Measurements from ENCODE around the gene ZNF814. TPM values are rescaled to one million over a fixed set of nuclear protein-coding genes. Genes with fewer than 3 reads are reported as not detected.
"Not testable (repeated sequence)": the region's sequence is repeated elsewhere in the genome, so short reads cannot be mapped to it uniquely, and the experiment has no call there.

Gene ZNF814
- polyA plus RNA-seq, 6 donors from 2014 or later = 27.7 to 41.6 (median 34.5) TPM

DNA sequence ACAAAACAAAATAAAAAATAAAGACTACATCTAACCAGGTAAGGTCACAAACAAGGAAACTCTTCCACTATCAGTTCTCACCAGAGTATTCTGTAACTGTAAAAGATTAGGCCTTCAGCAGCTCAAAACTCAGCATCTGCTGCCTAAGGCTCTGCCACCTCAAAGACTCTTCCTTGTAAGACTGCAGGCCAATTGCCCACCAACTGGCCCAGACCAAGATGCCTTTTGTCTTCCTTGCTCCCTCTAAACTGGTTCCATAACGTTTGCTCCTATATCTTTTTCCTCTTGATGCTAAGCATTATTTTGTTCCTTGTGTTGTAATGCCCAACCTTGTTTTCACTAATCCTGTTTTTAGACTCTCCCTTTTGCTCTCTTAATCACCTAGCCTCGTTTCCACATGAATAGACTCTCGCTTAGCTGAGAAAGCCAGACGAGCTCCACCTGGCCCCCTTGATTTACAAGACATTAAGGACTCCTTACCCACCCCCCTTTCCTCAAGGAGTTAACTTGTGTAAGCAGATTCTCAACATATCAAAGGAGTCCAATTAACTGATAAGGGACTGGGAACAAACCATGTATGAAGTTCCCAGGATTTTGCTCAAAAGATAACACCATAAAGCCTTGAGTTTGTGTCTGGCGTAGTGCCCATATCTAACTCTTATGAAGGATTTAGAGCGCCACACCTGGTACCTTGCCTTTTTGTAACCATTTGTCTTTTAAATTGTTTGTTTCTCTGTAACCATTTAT, 1.5 kb downstream of the ZNF814 start:
- Mint-ChIP-seq H3K4me3 (peak overlapping the region; percentile 90 to 99 (median 96)), H3K27ac (peak overlapping the region in 4 of 6 donors; percentile 12 to 97 (median 94)), H3K9me3 (peaks cover 0 to 9% (median 0%) of the 10 kb centered on the region in 7 donors), H3K27me3 (no peaks in the 10 kb centered on the region), H3K36me3 (peaks cover 11 to 17% of the 10 kb centered on the region in 2 donors), H3K4me1 (peaks cover 21 to 60% (median 45%) of the 10 kb centered on the region in 3 donors)
- DNase-seq = no peak
- no peak for ATAC-seq (ENCODE audit: low read depth in 2 of 2)

- peaks cover 11 to 17% of the 10 kb centered on the region in 2 donors for H3K36me3 Mint-ChIP-seq
- no peak for ATAC-seq (ENCODE audit: low read depth in 2 of 2)
- H3K4me3 Mint-ChIP-seq = peak overlapping the region in 3 of 8 donors; percentile 53 to 69 (median 53)
- peaks cover 21 to 60% (median 45%) of the 10 kb centered on the region in 3 donors for H3K4me1 Mint-ChIP-seq
- H3K27me3 Mint-ChIP-seq = no peaks in the 10 kb centered on the region
- H3K9me3 Mint-ChIP-seq = peaks cover 0 to 9% (median 0%) of the 10 kb centered on the region in 7 donors
- DNase-seq = no peak
- peak overlapping the region in 1 of 6 donors; percentile 86 for H3K27ac Mint-ChIP-seq
Measured at GRCh38 chr19:57886046-57886445, 2.8 kb downstream of the ZNF814 start.

DNA sequence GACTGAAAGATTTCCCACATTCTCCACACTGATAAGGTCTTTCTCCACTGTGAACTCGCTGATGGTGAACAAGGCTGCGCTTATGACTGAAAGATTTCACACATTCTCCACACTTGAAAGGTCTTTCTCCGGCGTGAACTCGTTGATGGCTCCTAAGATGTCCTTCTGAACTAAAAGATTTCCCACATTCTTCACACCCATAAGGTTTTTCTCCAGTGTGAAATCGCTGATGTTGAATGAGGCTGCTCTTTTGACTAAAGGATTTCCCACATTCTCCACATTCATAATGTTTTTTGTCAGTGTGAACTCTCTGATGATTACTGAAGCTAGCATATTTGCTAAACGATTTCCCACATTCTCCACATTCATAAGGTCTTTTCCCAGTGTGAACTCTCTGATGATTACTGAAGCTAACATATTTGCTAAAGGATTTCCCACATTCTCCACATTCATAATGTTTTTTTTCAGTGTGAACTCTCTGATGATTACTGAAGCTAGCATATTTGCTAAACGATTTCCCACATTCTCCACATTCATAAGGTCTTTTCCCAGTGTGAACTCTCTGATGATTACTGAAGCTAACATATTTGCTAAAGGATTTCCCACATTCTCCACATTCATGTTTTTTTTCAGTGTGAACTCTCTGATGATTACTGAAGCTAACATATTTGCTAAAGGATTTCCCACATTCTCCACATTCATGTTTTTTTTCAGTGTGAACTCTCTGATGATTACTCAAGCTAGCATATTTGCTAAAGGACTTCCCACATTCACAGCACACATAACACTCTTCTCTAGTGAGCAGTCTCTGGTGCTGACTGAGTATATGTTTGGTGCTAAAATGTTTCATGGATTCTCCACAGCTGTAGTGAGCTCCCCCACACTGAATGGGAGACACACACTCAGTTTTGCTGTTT, 14.7 kb downstream of the ZNF814 start:
- Mint-ChIP-seq H3K27ac (peak overlapping the region in 1 of 6 donors; percentile 74), H3K36me3 (peaks cover 42 to 47% of the 10 kb centered on the region in 2 donors), H3K9me3 (peaks cover 5 to 65% (median 46%) of the 10 kb centered on the region in 7 donors), H3K4me1 (peaks cover 7 to 13% (median 9%) of the 10 kb centered on the region in 3 donors)
- H3K4me3 Mint-ChIP-seq; ATAC-seq (ENCODE audit: low read depth in 2 of 2); DNase-seq; H3K27me3 Mint-ChIP-seq: not testable (repeated sequence)

DNA sequence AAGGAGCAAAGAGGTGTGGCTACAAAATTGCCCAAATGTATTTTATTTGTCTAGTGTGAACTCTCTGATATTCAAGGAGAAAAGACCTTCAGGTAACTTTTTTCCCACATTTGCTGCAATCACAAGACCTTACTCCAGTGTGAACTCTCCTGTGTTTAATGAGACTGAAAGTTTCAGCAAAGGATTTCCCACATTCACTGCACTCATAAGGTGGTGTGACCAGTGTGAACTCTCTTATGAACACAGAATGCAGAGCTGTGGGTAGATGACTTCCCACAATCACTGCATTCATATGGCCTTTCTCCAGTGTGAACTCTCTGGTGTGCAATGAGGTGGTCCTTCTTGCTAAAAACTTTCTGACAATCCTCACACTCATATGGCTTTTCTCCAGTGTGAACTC, 16.4 kb downstream of the ZNF814 start:
- no peak for ATAC-seq (ENCODE audit: low read depth in 2 of 2)
- Mint-ChIP-seq H3K9me3 (peaks cover 5 to 68% (median 46%) of the 10 kb centered on the region in 7 donors), H3K36me3 (peaks cover 42 to 47% of the 10 kb centered on the region in 2 donors), H3K27ac (no peak overlapping the region), H3K27me3 (no peaks in the 10 kb centered on the region), H3K4me1 (peaks cover 5 to 8% (median 7%) of the 10 kb centered on the region in 3 donors), H3K4me3 (no peak overlapping the region)
- no peak for DNase-seq

GRCh38 chr19:57870225-57870624, 18.6 kb downstream of the ZNF814 start:
- peaks cover 0 to 3% (median under 1%) of the 10 kb centered on the region in 3 donors for H3K4me1 Mint-ChIP-seq
- H3K36me3 Mint-ChIP-seq = peaks cover 27 to 34% of the 10 kb centered on the region in 2 donors
- H3K27me3 Mint-ChIP-seq = no peaks in the 10 kb centered on the region
- no peak overlapping the region for H3K27ac Mint-ChIP-seq
- peaks cover under 1 to 53% (median 32%) of the 10 kb centered on the region in 7 donors for H3K9me3 Mint-ChIP-seq
- no peak for DNase-seq
- no peak for ATAC-seq (ENCODE audit: low read depth in 2 of 2)
- H3K4me3 Mint-ChIP-seq = no peak overlapping the region

GRCh38 chr19:57869655-57870054, 19.2 kb downstream of the ZNF814 start:
- H3K4me3 Mint-ChIP-seq; ATAC-seq (ENCODE audit: low read depth in 2 of 2); DNase-seq; H3K4me1 Mint-ChIP-seq; H3K27me3 Mint-ChIP-seq: not testable (repeated sequence)
- Mint-ChIP-seq H3K36me3 (peaks cover 24 to 35% of the 10 kb centered on the region in 2 donors), H3K27ac (peak overlapping the region in 1 of 6 donors; percentile 79), H3K9me3 (peaks cover 0 to 49% (median 30%) of the 10 kb centered on the region in 7 donors)

- H3K9me3 Mint-ChIP-seq = peaks cover 0 to 34% (median 13%) of the 10 kb centered on the region in 7 donors
Measured at GRCh38 chr19:57867868-57868492, 20.9 kb downstream of the ZNF814 start.

DNA sequence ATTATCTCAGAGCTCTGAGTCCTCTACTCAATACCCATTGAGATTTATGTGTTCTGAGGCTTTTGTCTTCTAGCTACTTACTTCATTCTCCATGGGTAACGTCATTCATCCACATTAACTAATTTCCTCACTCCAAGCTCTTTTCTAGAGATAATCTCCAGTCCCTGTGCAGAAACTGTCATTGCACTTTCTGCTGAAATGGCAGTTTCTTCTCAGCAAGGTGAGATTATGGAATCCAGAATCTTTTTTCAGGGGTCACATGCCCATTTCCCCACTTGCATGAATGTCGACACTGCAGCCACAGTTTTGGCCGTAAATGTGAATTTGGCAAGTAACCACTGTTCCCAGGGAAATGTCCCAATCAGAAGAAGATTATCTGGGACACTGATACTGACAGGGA, 26.5 kb downstream of the ZNF814 start:
- not testable (repeated sequence) for DNase-seq; H3K27me3 Mint-ChIP-seq; ATAC-seq (ENCODE audit: low read depth in 2 of 2); H3K4me3 Mint-ChIP-seq; H3K9me3 Mint-ChIP-seq; H3K4me1 Mint-ChIP-seq
- Mint-ChIP-seq H3K27ac (peak overlapping the region in 2 of 6 donors; percentile 47 to 61), H3K36me3 (peaks cover 3 to 38% of the 10 kb centered on the region in 2 donors)

More at GRCh38 chr19:57867868-57868492, 20.9 kb downstream of the ZNF814 start:
- Mint-ChIP-seq H3K4me1 (peaks cover 0 to 3% (median 2%) of the 10 kb centered on the region in 3 donors), H3K27me3 (no peaks in the 10 kb centered on the region), H3K4me3 (no peak overlapping the region), H3K36me3 (peaks cover 7 to 30% of the 10 kb centered on the region in 2 donors), H3K27ac (no peak overlapping the region)
- no peak for ATAC-seq (ENCODE audit: low read depth in 2 of 2)
- DNase-seq = no peak

GRCh38 chr19:57854117-57854516, 34.7 kb downstream of the ZNF814 start:
- Mint-ChIP-seq H3K4me1 (peaks cover 26 to 43% (median 34%) of the 10 kb centered on the region in 3 donors), H3K36me3 (peaks cover 9 to 19% of the 10 kb centered on the region in 2 donors)
- not testable (repeated sequence) for H3K9me3 Mint-ChIP-seq; DNase-seq; H3K27ac Mint-ChIP-seq; ATAC-seq (ENCODE audit: low read depth in 2 of 2); H3K27me3 Mint-ChIP-seq; H3K4me3 Mint-ChIP-seq

DNA sequence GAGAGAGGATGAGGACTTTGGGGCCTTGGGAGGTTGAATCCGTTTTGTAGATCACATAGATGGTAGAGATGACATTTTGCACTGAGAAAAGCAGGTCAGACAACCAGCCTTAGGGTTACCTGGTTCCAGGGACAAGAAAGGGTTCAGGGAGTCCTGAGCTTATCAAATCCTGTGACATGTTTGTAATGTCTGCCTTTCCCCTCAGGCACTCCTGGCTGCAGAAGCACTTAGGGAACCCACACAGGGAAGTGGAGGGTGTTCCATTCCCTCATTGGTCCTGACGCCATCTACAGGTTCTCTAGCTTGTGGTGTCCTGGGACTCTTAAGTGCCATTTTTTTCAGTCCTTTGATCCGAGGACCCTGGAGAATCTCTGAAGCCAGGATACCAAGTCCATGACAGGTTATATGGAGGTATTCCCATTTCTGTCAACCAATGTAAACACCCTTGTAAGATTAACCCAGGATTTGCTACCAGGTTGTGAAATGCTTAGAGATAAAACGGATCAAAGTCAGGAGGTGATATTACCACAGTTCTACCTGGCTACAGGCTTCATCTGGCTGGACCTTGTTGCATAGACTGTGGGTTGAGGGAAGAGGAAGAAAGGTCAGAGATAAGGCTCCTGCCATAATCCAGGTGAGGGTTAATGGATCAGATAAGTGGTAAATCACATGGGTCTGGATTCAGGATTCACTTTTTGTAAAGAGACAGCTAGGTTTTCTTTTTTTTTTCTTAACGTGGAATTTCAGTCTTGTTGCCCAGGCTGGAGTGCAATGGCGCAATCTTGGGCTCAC, 36.8 kb downstream of the ZNF814 start:
- Mint-ChIP-seq H3K4me3 (peak overlapping the region in 3 of 8 donors; percentile 35 to 99 (median 98)), H3K36me3 (peaks cover 4 to 12% of the 10 kb centered on the region in 2 donors), H3K27ac (peak overlapping the region in 2 of 6 donors; percentile 9 to 41), H3K4me1 (peaks cover 26 to 43% (median 34%) of the 10 kb centered on the region in 3 donors)
- not testable (repeated sequence) for ATAC-seq (ENCODE audit: low read depth in 2 of 2); H3K9me3 Mint-ChIP-seq; DNase-seq; H3K27me3 Mint-ChIP-seq

DNA sequence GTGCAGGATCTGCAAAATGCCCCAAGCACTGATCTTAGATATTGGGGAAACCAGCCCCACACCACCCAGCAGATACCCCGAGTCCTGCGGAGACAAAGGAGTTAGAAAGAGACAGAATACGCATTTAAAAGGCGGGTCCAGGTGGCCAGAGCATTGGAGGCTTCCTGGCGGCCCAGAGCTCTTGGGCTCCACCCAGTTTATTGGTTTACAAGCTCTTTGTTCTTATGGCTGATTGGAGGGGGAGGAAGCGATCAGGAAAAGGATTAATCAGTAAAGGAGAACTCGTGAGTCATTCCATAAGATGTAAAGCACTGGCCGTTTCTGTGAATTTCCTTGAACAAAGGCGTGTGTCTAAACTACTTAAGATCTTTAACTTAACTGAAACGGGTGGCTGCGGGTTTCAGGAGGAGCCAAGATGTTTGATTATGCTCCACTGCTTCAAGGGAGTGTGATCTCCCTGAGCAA, 38.3 kb downstream of the ZNF814 start:
- no peaks in the 10 kb centered on the region for H3K9me3 Mint-ChIP-seq
- DNase-seq = no peak
- peak overlapping the region; percentile 96 to 99 (median 97) for H3K27ac Mint-ChIP-seq
- peak overlapping the region; percentile 95 to 99 (median 96) for H3K4me3 Mint-ChIP-seq
- H3K36me3 Mint-ChIP-seq = peaks cover 0 to 8% of the 10 kb centered on the region in 2 donors
- no peak for ATAC-seq (ENCODE audit: low read depth in 2 of 2)
- H3K4me1 Mint-ChIP-seq = peaks cover 26 to 41% (median 31%) of the 10 kb centered on the region in 3 donors
- H3K27me3 Mint-ChIP-seq = no peaks in the 10 kb centered on the region
